Measurements from ENCODE around the gene TMC5. TPM values are rescaled to one million over a fixed set of nuclear protein-coding genes. Genes with fewer than 3 reads are reported as not detected.

TMC5 gene
- total and polyA plus RNA-seq, 2 of the 13 experiments (the other 11 are each of a cell fraction or from before 2014, with no cell fraction given), result 0.09 to 0.41 TPM

GRCh38 chr16:19523184-19523558 is 105.5 kb downstream of the TMC5 start (continued):
- TF ChIP-seq, protein P1, sequence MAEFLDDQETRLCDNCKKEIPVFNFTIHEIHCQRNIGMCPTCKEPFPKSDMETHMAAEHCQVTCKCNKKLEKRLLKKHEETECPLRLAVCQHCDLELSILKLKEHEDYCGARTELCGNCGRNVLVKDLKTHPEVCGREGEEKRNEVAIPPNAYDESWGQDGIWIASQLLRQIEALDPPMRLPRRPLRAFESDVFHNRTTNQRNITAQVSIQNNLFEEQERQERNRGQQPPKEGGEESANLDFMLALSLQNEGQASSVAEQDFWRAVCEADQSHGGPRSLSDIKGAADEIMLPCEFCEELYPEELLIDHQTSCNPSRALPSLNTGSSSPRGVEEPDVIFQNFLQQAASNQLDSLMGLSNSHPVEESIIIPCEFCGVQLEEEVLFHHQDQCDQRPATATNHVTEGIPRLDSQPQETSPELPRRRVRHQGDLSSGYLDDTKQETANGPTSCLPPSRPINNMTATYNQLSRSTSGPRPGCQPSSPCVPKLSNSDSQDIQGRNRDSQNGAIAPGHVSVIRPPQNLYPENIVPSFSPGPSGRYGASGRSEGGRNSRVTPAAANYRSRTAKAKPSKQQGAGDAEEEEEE (CRISPR knock-in tag; IDR thresholded peaks at IDR 0.05; ENCODE audit: borderline replicate concordance), result no peak; the same call in 1 of the 2 replicates
- TF ChIP-seq IRF2 (CRISPR knock-in tag; IDR thresholded peaks at IDR 0.05) (no peak; the same call in 1 of the 2 replicates), SNAPC4 (CRISPR knock-in tag; IDR thresholded peaks at IDR 0.05) (no peak), THAP9 (CRISPR knock-in tag; IDR thresholded peaks at IDR 0.05; ENCODE audit: borderline replicate concordance) (peak; percentile 100), ZNF660 (CRISPR knock-in tag; IDR thresholded peaks at IDR 0.05; ENCODE audit: borderline replicate concordance, low read depth) (no peak), RARA (CRISPR knock-in tag; IDR thresholded peaks at IDR 0.05) (0 out of 2 replicates have a peak, but pooled peaks have one; percentile 12), ZNF34 (CRISPR knock-in tag; IDR thresholded peaks at IDR 0.05; ENCODE audit: borderline replicate concordance) (peak; percentile 0; the same call in 1 of the 2 replicates), JUNB (CRISPR knock-in tag; IDR thresholded peaks at IDR 0.05; ENCODE audit: borderline replicate concordance) (no peak), FOSL1 (CRISPR knock-in tag; IDR thresholded peaks at IDR 0.05; ENCODE audit: borderline replicate concordance) (no peak), EEA1 (CRISPR knock-in tag; IDR thresholded peaks at IDR 0.05; ENCODE audit: borderline replicate concordance) (peak; percentile 73; the same call in 1 of the 2 replicates), ARID2 (CRISPR knock-in tag; IDR thresholded peaks at IDR 0.05; ENCODE audit: borderline replicate concordance) (no peak), MTERF4 (CRISPR knock-in tag; IDR thresholded peaks at IDR 0.05) (no peak), ZKSCAN5 (CRISPR knock-in tag; IDR thresholded peaks at IDR 0.05) (0 out of 2 replicates have a peak, but pooled peaks have one; percentile 5), ZFX (CRISPR knock-in tag; IDR thresholded peaks at IDR 0.05; ENCODE audit: low read depth) (no peak), ZNF292 (CRISPR knock-in tag; IDR thresholded peaks at IDR 0.05; ENCODE audit: borderline replicate concordance, low read depth) (0 out of 2 replicates have a peak, but pooled peaks have one; percentile 16), ZNF776 (CRISPR knock-in tag; IDR thresholded peaks at IDR 0.05) (no peak), TCF7L2 (IDR thresholded peaks at IDR 0.05; ENCODE audit: low read depth, low read length) (no peak), RFXANK (CRISPR knock-in tag; IDR thresholded peaks at IDR 0.05) (no peak)
